GM21529 (cell line): ENCODE data around the gene EGFR.

Experiments
- ATAC-seq: cut with Tn5 transposase; IDR thresholded peaks from one replicate; pipeline ENCODE4 v1.9.1; 2021; ENCODE audit not compliant: unreplicated experiment

Gene EGFR

GRCh38 chr7:55121249-55121648 is 102.4 kb downstream of the EGFR start:
- ATAC-seq: no peak

DNA sequence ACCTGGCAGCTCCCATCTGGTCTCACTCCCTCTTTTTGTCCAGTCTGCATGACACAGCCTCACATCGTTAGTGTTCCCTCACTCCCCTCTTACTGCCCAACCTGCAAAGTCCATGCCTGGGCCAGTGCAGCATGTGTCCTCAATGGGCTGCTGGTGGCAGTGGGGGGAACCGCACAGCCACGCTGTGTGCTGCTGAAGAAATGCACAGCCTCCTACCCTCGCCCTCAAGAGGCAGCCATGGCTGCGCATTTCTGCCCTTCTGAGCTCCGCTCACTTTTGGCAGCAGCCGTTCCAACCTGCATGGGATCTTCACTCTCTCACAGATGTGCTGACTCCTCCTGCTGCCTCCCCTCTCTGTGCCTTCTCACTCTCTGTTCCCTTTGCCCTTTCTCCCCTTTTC is 103.4 kb downstream of the EGFR start:
- no peak for ATAC-seq

GRCh38 chr7:55124989-55125875 is 106.4 kb downstream of the EGFR start:
- ATAC-seq: no peak

GRCh38 chr7:55127135-55127551 is 108.3 kb downstream of the EGFR start:
- ATAC-seq: no peak

DNA sequence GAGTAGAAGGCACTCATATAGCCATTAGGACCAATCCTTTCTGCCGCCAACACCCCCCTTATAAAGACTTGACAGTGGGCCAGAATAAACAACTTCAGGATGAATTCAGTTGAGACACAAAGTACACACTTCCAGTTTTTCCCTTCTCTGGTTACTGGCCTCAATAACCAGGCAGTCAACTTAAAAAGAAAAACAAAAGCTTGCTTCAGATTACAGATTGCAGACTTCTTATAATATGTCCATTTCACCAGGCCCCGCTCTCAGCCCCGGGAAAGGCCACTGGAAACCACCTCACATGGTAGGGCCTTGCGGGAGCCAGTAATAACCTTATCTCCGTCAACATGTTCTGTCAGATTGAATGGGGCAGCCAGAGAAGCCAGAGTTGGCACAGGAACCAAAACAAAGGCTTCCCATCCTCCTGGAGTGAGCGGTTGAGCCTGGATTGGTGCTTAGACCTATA is 108.8 kb downstream of the EGFR start:
- ATAC-seq: no peak

- ATAC-seq: no peak
Measured at GRCh38 chr7:55128693-55129394, 110.0 kb downstream of the EGFR start.

- ATAC-seq: no peak
Measured at GRCh38 chr7:55129541-55130394, 111.0 kb downstream of the EGFR start.

DNA sequence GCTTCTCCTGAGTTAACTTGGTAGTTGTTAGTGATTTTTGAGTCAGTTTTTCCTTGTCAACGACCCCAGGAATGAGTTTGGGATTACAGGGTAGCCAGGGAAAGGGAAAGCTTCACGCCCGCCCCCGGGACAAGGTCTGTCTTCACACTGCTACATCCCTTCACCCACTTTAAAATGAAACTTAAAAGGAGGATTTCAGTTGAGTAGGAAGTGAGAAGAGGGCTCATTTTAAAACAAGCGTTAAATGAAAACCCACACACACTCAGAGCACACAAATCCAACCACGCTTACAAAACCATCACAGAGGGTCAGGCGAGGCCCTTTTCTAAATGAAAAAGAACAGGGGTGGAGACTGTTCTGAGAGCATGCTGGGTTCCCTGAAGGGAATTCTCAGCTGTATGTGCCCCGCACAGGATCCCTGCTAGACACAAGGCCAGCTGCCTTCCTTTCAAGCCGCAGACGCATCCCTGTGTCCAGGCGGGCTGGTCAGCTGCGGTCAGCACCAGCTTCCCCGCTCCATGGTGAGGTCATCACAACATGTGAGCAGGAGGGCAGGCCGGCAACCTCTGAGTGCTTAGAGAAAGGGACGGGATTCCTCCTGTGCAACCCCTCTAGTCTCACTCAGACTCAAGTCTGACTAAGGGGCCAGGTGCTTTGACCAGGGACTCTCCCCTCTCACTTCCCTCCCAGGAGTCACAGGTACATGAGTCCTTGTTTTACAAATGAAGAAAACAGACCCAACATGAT is 111.8 kb downstream of the EGFR start:
- no peak for ATAC-seq

DNA sequence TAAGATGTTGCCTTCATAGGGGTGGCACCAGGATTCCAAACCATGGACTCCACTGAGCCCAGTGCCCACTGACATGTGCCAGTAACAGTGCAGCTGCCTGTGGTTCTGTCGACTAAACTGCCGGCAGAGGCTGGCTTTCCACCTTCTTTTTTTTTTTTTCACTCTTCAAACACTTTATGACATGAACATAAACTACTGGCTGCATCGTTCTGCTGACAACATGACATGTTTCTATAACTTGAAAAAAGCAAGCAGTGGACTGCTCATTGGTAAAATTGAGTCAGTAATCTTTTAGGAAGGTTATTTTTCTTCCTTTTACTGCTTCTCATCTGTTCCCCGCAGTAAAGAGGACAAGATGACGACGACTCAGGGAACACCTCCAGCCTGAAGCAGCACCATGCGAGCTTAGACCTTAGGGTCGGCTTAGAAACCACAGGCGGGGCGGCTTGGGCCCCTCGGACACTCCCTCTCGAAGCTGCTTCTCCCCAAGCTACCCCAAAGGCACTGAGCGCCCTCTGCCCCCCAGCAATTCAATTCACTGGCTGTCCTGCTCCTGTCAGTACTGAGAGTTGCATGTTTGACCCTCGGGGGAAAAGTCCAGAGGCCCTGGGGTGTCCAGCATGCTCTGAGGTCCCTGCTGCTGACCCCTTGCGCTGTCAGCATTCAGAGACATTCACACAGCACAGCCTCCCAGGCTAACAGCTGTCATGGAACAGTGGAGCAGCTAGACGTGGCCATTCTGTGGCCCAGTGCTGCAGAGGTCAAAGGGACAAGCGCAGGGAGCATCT is 112.5 kb downstream of the EGFR start:
- ATAC-seq: no peak

DNA sequence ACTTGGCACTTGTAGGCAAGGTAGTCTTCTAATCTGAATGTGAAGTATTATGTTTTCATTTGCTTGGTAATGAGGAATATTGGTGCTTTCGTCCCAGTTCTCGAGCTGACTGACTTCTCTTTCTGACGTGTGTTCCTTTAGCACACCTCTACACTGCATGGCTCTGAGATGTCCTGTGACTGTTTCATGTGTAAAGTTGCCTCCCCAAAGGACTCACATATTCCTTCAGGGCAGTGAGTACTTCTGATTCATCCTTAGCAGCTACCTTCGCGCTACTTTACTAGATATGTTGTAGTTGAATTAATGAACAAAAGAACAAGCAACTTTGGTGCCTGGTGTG is 113.7 kb downstream of the EGFR start:
- ATAC-seq: no peak

DNA sequence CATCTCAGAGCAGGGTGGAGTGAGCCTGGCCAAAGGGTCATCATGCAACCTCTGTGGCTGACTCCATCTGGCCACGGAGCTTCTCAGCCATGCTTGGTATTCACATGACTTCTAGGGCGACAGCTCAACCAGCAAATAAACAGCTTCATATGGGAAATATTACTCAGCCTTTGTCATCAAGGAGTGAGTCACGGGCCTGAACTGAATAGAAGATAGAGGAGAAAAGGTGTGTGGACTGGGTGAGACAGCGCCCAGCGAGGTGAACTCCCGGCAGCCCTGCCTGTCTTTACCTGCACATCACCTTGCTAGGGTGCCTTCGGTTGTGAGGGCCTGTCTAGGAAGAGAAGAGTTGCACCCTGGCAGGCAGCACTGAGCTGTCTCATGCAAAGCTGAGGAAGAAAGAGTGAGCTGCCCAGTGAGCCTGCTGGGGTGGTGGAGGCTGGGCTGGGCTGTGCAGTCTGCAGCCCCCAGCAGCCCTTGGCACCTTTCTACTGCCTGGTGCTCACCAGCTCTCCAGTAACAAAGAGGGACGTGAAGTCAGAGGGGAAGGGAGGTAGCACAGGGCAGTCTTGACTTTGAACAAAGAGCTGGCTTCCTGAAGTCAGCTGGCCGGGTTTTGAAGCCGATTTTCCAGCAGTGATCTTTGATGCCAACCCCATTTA is 114.2 kb downstream of the EGFR start:
- ATAC-seq: no peak

DNA sequence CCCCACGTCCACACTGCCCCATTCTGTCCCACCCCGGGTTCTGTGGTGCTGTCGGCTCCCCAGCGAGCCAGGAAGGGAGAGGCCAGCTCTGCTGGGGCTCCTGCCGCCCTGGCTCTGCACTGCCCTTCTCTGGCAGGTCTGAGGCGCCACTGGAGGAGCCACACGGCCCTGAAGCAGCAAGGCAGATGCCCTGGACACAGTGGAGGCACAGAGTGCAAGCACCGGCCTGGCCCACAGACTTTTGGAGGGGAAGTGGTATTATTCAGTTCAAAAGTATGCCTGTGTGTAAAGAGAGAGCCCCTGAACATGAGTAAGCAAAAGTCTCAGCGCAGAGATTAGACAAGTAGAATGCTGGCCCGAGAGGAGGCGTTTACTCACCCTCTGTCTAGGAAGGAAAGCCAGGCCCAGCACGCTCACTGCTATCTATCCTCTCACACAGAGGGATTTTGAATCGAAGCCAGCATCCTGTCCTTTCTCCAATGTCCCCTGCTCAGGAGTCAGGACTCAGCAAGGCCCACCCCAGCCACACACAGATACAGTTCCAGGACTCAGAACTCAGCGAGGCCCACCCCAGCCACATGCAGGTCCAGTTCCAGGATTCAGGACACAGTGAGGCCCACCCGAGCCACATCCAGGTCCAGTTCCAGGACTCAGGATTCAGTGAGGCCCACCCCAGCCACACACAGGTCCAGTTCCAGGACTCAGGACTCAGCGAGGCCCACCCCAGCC is 115.0 kb downstream of the EGFR start:
- ATAC-seq: no peak

DNA sequence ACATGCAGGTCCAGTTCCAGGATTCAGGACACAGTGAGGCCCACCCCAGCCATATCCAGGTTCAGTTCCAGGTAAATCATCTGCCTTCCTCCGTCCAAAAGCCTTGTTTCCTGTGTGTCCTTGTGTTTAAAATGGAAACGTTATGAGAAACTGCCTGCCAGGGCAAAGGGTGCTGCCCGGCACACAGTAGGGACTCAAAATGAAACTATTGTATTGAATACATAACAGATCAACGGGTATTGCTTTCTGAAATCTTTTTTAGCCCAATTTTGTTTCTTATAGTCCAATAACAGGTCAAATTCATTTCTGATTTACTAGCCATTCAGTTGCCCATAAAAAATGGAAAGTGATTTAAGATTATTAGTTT is 115.5 kb downstream of the EGFR start:
- ATAC-seq: no peak

GRCh38 chr7:55134786-55135185 is 116.0 kb downstream of the EGFR start:
- ATAC-seq: no peak

DNA sequence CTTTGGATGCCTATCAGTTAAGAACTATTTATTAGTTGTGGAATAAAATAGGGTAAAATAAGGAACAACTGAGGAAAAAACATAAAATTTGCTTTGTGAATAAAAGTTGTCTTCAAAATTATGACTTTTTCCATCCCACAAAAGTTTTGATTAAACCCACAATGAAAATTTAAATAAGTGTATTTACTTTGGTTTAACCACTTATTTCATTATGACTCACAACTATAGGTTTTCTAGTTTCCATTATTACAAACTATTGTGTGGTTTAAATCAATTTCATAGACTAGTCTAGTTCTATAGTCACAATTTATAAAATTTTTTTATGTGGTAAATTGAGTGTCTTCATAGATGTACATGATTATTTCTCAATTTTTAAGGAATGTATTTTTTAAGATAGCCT is 116.6 kb downstream of the EGFR start:
- ATAC-seq: no peak

- ATAC-seq: no peak
Measured at GRCh38 chr7:55138663-55139062, 119.8 kb downstream of the EGFR start.

- ATAC-seq: peak; percentile 98
Measured at GRCh38 chr7:55140221-55140940, 121.6 kb downstream of the EGFR start.

- ATAC-seq: peak; percentile 31
Measured at GRCh38 chr7:55140941-55141278, 122.1 kb downstream of the EGFR start.
